ENCODE measurements around the gene RPH3AL. TPM values are rescaled to one million over a fixed set of nuclear protein-coding genes. Genes with fewer than 3 reads are reported as not detected.

Gene RPH3AL
- total RNA-seq, 1 experiment from 2014 or later = 24.9 TPM

DNA sequence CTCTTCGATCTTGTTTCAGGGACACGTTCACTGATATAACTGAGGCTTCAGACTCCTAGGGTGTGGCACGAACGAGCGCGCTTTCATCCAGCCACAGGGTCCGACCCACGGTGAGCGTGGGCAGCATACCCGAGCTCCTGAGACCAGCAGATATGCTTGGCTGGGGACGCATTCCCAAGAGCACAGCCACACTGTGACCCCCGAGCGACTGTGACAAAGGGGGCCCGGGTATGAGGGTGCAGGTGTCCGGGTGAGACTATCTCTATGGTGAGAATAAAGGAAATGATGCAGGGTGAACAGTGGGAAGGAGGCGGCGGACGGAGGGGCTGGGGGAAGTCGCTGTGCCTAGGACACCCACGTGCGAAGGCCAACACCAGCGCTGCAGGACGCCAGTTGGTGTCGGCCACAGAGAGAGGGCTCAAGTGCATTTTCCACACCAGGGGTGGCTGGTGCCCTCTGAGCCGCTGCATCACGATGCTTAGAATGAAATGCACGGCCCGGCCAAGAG, 17.6 kb downstream of the RPH3AL start:
- no peak for TF ChIP-seq EZH2 (IDR thresholded peaks at IDR 0.05; ENCODE audit: low read length, unreplicated experiment)
- TF ChIP-seq, protein P1, sequence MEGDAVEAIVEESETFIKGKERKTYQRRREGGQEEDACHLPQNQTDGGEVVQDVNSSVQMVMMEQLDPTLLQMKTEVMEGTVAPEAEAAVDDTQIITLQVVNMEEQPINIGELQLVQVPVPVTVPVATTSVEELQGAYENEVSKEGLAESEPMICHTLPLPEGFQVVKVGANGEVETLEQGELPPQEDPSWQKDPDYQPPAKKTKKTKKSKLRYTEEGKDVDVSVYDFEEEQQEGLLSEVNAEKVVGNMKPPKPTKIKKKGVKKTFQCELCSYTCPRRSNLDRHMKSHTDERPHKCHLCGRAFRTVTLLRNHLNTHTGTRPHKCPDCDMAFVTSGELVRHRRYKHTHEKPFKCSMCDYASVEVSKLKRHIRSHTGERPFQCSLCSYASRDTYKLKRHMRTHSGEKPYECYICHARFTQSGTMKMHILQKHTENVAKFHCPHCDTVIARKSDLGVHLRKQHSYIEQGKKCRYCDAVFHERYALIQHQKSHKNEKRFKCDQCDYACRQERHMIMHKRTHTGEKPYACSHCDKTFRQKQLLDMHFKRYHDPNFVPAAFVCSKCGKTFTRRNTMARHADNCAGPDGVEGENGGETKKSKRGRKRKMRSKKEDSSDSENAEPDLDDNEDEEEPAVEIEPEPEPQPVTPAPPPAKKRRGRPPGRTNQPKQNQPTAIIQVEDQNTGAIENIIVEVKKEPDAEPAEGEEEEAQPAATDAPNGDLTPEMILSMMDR (conservative IDR thresholded peaks at IDR 0.05; ENCODE audit: low read depth, low read length) = no peak
- TF ChIP-seq EZH2phosphoT487 (IDR thresholded peaks at IDR 0.05; ENCODE audit: borderline replicate concordance, low read length) = no peak

DNA sequence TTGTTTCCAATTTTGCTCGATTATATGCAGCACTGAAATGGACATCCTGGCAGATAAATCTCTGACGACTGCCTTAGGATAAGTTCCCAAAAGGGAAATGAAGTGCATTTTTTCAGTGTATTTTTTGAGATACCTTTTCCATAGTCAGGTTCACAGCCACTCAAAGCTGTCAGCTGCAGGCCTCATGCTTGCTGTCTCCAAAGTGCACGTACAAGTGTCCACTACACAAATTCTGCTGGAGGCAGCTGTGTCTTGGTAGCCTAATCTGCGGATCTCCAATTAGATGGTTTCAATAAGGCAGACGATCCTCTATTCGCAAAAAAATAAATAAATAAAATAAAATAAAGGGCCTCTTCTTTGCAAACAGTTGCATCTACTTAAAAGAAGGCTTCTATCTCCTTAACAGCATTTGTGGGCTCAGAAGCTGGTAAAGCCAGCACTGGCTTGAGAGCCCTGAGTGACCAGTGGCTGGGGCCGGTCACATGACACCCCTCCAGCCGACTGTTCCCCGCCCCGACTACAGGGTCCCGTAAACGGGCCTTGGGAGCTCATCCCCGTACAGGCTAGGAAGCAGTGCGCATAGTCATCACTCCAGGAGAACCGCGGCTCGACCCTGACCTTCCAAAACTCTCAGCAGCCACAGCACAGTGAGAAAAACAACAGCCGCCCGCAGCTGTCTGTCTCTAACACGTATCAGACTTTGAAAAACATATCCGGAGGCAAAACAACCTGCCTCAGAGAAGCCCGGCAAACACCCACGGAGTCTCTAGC, 18.8 kb downstream of the RPH3AL start:
- Histone ChIP-seq H3K9me2 (replicated peaks; ENCODE audit: low read length) (no peaks in the 10 kb centered on the region), H4K20me1 (ENCODE audit: low read length) (no peaks in the 10 kb centered on the region), H3K79me2 (ENCODE audit: low read length) (no peaks in the 10 kb centered on the region), H3K9ac (ENCODE audit: low read length) (no peak overlapping the region), H2AFZ (ENCODE audit: low read length) (no peak overlapping the region), H3F3A (ENCODE audit: low read length, unreplicated experiment) (no peaks in the 10 kb centered on the region), H3K27me3 (ENCODE audit: low read length) (no peaks in the 10 kb centered on the region), H3K4me2 (ENCODE audit: low read length) (no peak overlapping the region), H3K4me3 (ENCODE audit: low read length) (no peak overlapping the region), H3K27ac (ENCODE audit: low read length) (no peak overlapping the region), H3K9me3 (ENCODE audit: low read length) (no peaks in the 10 kb centered on the region), H3K36me3 (ENCODE audit: low read depth, low read length) (no peaks in the 10 kb centered on the region), H3K4me1 (ENCODE audit: insufficient read depth, low read length) (no peaks in the 10 kb centered on the region)
- ATAC-seq (no peak), DNase-seq (no peak)
- TF ChIP-seq, protein P1 (conservative IDR thresholded peaks at IDR 0.05; ENCODE audit: low read depth, low read length) = no peak
- no peak for TF ChIP-seq EZH2phosphoT487 (IDR thresholded peaks at IDR 0.05; ENCODE audit: borderline replicate concordance, low read length)
- intact Hi-C loops (cut with micrococcal nuclease) = no loop called here
- BruUV-seq (replicated peaks) = no TSS peak
- ChIA-PET POLR2A (ENCODE audit: unreplicated experiment) (no interaction called here), CTCF (no interaction called here)

More for the DNA sequence above, 17.6 kb downstream of the RPH3AL start:
- no peaks in the 10 kb centered on the region for H3K9me3 ChIP-seq (ENCODE audit: low read length)
- no peak overlapping the region for H3K27ac ChIP-seq (ENCODE audit: low read length)
- no peaks in the 10 kb centered on the region for H3K36me3 ChIP-seq (ENCODE audit: low read depth, low read length)
- ChIA-PET CTCF (no interaction called here), POLR2A (ENCODE audit: unreplicated experiment) (no interaction called here)
- H4K20me1 ChIP-seq (ENCODE audit: low read length) = no peaks in the 10 kb centered on the region
- no peak overlapping the region for H2AFZ ChIP-seq (ENCODE audit: low read length)
- intact Hi-C loops (cut with micrococcal nuclease) = no loop called here
- no peak overlapping the region for H3K4me3 ChIP-seq (ENCODE audit: low read length)
- H3K27me3 ChIP-seq (ENCODE audit: low read length) = no peaks in the 10 kb centered on the region
- ATAC-seq (no peak), DNase-seq (no peak)
- no peaks in the 10 kb centered on the region for H3K9me2 ChIP-seq (replicated peaks; ENCODE audit: low read length)
- H3K79me2 ChIP-seq (ENCODE audit: low read length) = no peaks in the 10 kb centered on the region
- H3K9ac ChIP-seq (ENCODE audit: low read length) = no peak overlapping the region
- no peak overlapping the region for H3K4me2 ChIP-seq (ENCODE audit: low read length)
- H3K4me1 ChIP-seq (ENCODE audit: insufficient read depth, low read length) = no peaks in the 10 kb centered on the region
- H3F3A ChIP-seq (ENCODE audit: low read length, unreplicated experiment) = no peaks in the 10 kb centered on the region
- no TSS peak for BruUV-seq (replicated peaks)

DNA sequence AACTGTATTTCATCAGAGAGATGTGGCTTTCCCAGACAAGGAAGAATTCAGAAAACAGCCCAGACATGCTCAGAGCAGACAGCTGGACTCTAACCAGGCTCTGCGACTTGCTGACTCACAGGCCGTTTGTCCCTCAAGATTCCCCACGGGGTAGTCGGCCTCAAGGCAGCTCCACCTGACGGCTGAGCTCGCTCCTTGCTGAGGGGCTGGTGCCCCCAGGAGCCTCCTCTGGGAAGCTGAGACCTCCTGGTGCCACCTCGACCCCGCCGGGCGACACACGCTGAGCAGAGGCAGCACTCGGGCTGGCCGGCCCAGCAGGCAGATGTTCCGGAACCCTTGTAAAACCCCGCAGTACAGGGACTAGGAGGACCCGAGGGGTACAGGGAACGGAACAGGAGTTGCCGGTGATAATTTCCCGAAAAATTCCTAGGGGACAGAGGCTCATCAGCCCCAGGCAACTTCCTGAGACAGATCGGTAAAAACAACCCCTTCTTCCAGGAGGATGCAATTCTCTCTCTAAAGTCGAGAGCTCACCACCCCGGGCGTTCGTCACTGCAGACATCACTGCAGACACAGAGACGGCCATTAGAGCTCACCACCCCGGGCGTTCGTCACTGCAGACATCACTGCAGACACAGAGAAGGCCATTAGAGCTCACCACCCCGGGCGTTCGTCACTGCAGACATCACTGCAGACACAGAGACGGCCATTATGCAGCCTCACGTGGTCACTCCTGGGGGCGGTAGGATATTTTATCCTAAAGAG, 19.9 kb downstream of the RPH3AL start:
- H3K9me2 ChIP-seq (replicated peaks; ENCODE audit: low read length) = no peaks in the 10 kb centered on the region
- ChIA-PET POLR2A (ENCODE audit: unreplicated experiment) (no interaction called here), CTCF (no interaction called here)
- ATAC-seq (no peak), DNase-seq (no peak)
- no peaks in the 10 kb centered on the region for H3F3A ChIP-seq (ENCODE audit: low read length, unreplicated experiment)
- no peaks in the 10 kb centered on the region for H3K79me2 ChIP-seq (ENCODE audit: low read length)
- no peaks in the 10 kb centered on the region for H3K27me3 ChIP-seq (ENCODE audit: low read length)
- BruUV-seq (replicated peaks) = no TSS peak
- H3K4me2 ChIP-seq (ENCODE audit: low read length) = no peak overlapping the region
- H3K36me3 ChIP-seq (ENCODE audit: low read depth, low read length) = no peaks in the 10 kb centered on the region
- H2AFZ ChIP-seq (ENCODE audit: low read length) = no peak overlapping the region
- H3K9ac ChIP-seq (ENCODE audit: low read length) = no peak overlapping the region
- no peaks in the 10 kb centered on the region for H3K4me1 ChIP-seq (ENCODE audit: insufficient read depth, low read length)
- H3K4me3 ChIP-seq (ENCODE audit: low read length) = no peak overlapping the region
- TF ChIP-seq, protein P1 (conservative IDR thresholded peaks at IDR 0.05; ENCODE audit: low read depth, low read length) = no peak
- no peak for TF ChIP-seq EZH2 (IDR thresholded peaks at IDR 0.05; ENCODE audit: low read length, unreplicated experiment)
- no peaks in the 10 kb centered on the region for H4K20me1 ChIP-seq (ENCODE audit: low read length)
- intact Hi-C loops (cut with micrococcal nuclease) = no loop called here
- no peaks in the 10 kb centered on the region for H3K9me3 ChIP-seq (ENCODE audit: low read length)
- no peak overlapping the region for H3K27ac ChIP-seq (ENCODE audit: low read length)

Measured in PC-3 (cell line).